Right ventricle myocardium superior (tissue), 1 donor: ENCODE measurements around the gene F2RL1. TPM values are rescaled to one million over a fixed set of nuclear protein-coding genes. Genes with fewer than 3 reads are reported as not detected.
A peak's percentile ranks its signal among the peaks of the same experiment; 100 is the strongest.
"Not testable (repeated sequence)": the region's sequence is repeated elsewhere in the genome, so short reads cannot be mapped to it uniquely, and the experiment has no call there.

Source experiments
- ATAC-seq: fragments of 200-7000 bp; cut with Tn5 transposase; one replicate; pipeline ENCODE4 v1.9.1; 2020; ENCODE audit warnings: mild to moderate bottlenecking; ENCODE audit not compliant: poor library complexity
- DNase-seq: peaks from one replicate; pipeline ENCODE4 v3.0.0-alpha.2; 2020
- intact Hi-C: fragments of 100-400 bp; cut with DNase I; formaldehyde crosslinking; loops from one replicate; pipeline ENCODE4 v1.11.2; 2022
- long read RNA-seq: library from polyadenylated mRNA; unstranded; transcript quantifications from one replicate; pipeline ENCODE4 v2.0.0, GENCODE V29; 2021
- total RNA-seq: library from RNA; stranded (reverse); fragmentation: NEBNext Ultra II Directional; extraction: Animal tissue kit (Norgen Biotek cat#: 25700); gene quantifications from one replicate; pipeline ENCODE4 v1.2.1, GENCODE V29; 2021
- donor health status: DM: no; HTN: yes; CAD: no; lungs with severe emphysema.

Gene F2RL1
- total RNA-seq, result 0.62 TPM
- long read RNA-seq, partial matches to known transcripts, result 0 of 5 reads
- long read RNA-seq, other reads (novel, unspliced or antisense), result 0 of 5 reads

GRCh38 chr5:76818844-76819831 is at the start of gene F2RL1:
F2RL1 (plus strand) TSS chr5:76819030; CDS start chr5:76819183, 153 bp downstream.
- DNase-seq, result peak; percentile 76
- intact Hi-C loops, result no loop called here

GRCh38 chr5:76771041-76771440 is 47.8 kb upstream of the F2RL1 start:
- ATAC-seq, intact Hi-C loops, DNase-seq: not testable (repeated sequence)

More at GRCh38 chr5:76818844-76819831, at the start of gene F2RL1:
- ATAC-seq, result peak; percentile 86

- no peak for DNase-seq
- ATAC-seq, result no peak
- intact Hi-C loops, result no loop called here
Measured at GRCh38 chr5:76771705-76772405, 47.0 kb upstream of the F2RL1 start.

- intact Hi-C loops, result loop anchor here (2.0 kb wide), 1 partner anchor 175 kb away; no protein-coding TSS in a partner anchor
- ATAC-seq (no peak), DNase-seq (no peak)
Measured at GRCh38 chr5:76775921-76776320, 42.9 kb upstream of the F2RL1 start.

GRCh38 chr5:76776391-76776790 is 42.4 kb upstream of the F2RL1 start:
- intact Hi-C loops, result no loop called here
- DNase-seq (no peak), ATAC-seq (no peak)

- ATAC-seq, DNase-seq, intact Hi-C loops: not testable (repeated sequence)
Measured at GRCh38 chr5:76780616-76781015, 38.2 kb upstream of the F2RL1 start.

- no peak for DNase-seq
- intact Hi-C loops, result no loop called here
- no peak for ATAC-seq
Measured at GRCh38 chr5:76781775-76782174, 37.1 kb upstream of the F2RL1 start.

- DNase-seq (no peak), ATAC-seq (no peak)
- intact Hi-C loops, result no loop called here
Measured at GRCh38 chr5:76782444-76782843, 36.4 kb upstream of the F2RL1 start.

- intact Hi-C loops, result no loop called here
- ATAC-seq, result peak; percentile 83
- peak; percentile 52 for DNase-seq
Measured at GRCh38 chr5:76787237-76787636, 31.6 kb upstream of the F2RL1 start.

GRCh38 chr5:76788362-76788761 is 30.5 kb upstream of the F2RL1 start:
- intact Hi-C loops, result no loop called here
- DNase-seq (no peak), ATAC-seq (no peak)

- intact Hi-C loops, DNase-seq, ATAC-seq: not testable (repeated sequence)
Measured at GRCh38 chr5:76789275-76789674, 29.6 kb upstream of the F2RL1 start.

- intact Hi-C loops, result no loop called here
- DNase-seq (peak; percentile 45), ATAC-seq (no peak)
Measured at GRCh38 chr5:76789991-76790581, 28.7 kb upstream of the F2RL1 start.

- DNase-seq (no peak), ATAC-seq (peak; percentile 73)
- intact Hi-C loops, result no loop called here
Measured at GRCh38 chr5:76790632-76791290, 28.1 kb upstream of the F2RL1 start.

- intact Hi-C loops, result no loop called here
- DNase-seq (no peak), ATAC-seq (no peak)
Measured at GRCh38 chr5:76791461-76791860, 27.4 kb upstream of the F2RL1 start.

- intact Hi-C loops, result no loop called here
- no peak for ATAC-seq
- DNase-seq, result no peak
Measured at GRCh38 chr5:76794871-76795270, 24.0 kb upstream of the F2RL1 start.

GRCh38 chr5:76799588-76799987 is 19.2 kb upstream of the F2RL1 start:
- intact Hi-C loops, result no loop called here
- ATAC-seq (no peak), DNase-seq (no peak)

GRCh38 chr5:76800579-76800978 is 18.3 kb upstream of the F2RL1 start:
- DNase-seq, result no peak
- intact Hi-C loops, result no loop called here
- no peak for ATAC-seq

GRCh38 chr5:76801159-76801802 is 17.5 kb upstream of the F2RL1 start:
- peak; percentile 72 for ATAC-seq
- DNase-seq, result peak; percentile 45
- intact Hi-C loops, result no loop called here
